Glomerular visceral epithelial cell (primary cell): ENCODE results near the gene MYO3B.
"Not testable (repeated sequence)": the region's sequence is repeated elsewhere in the genome, so short reads cannot be mapped to it uniquely, and the experiment has no call there.

ENCODE experiments used
- DNase-seq: peaks from one replicate; pipeline ENCODE4 v3.0.0-alpha.2; 2016; ENCODE audit errors: extremely low spot score

The MYO3B gene

GRCh38 chr2:170472498-170472897 is 294.6 kb downstream of the MYO3B start:
- DNase-seq: not testable (repeated sequence)

- DNase-seq: no peak
Observed at GRCh38 chr2:170475878-170476277, 297.9 kb downstream of the MYO3B start.

GRCh38 chr2:170477630-170478029 is 299.7 kb downstream of the MYO3B start:
- DNase-seq: no peak

- peak; percentile 7 for DNase-seq
Observed at GRCh38 chr2:170481201-170481600, 303.3 kb downstream of the MYO3B start.

- no peak for DNase-seq
Observed at GRCh38 chr2:170484552-170484951, 306.6 kb downstream of the MYO3B start.

- no peak for DNase-seq
Observed at GRCh38 chr2:170485254-170486026, 307.5 kb downstream of the MYO3B start.

- DNase-seq: no peak
Observed at GRCh38 chr2:170486730-170487129, 308.8 kb downstream of the MYO3B start.

GRCh38 chr2:170488807-170489206 is 310.9 kb downstream of the MYO3B start:
- no peak for DNase-seq

- DNase-seq: no peak
Observed at GRCh38 chr2:170492010-170492409, 314.1 kb downstream of the MYO3B start.

- DNase-seq: peak; percentile 8
Observed at GRCh38 chr2:170493426-170494097, 315.6 kb downstream of the MYO3B start.

GRCh38 chr2:170495896-170496295 is 317.9 kb downstream of the MYO3B start:
- DNase-seq: no peak

GRCh38 chr2:170498619-170499018 is 320.7 kb downstream of the MYO3B start:
- DNase-seq: no peak

GRCh38 chr2:170500104-170500503 is 322.2 kb downstream of the MYO3B start:
- DNase-seq: no peak

- no peak for DNase-seq
Observed at GRCh38 chr2:170500770-170501169, 322.8 kb downstream of the MYO3B start.

- DNase-seq: no peak
Observed at GRCh38 chr2:170501421-170502043, 323.6 kb downstream of the MYO3B start.

GRCh38 chr2:170502361-170503130 is 324.6 kb downstream of the MYO3B start:
- no peak for DNase-seq

GRCh38 chr2:170503563-170503962 is 325.6 kb downstream of the MYO3B start:
- DNase-seq: no peak

- no peak for DNase-seq
Observed at GRCh38 chr2:170503971-170504809, 326.2 kb downstream of the MYO3B start.

GRCh38 chr2:170504810-170505145 is 326.8 kb downstream of the MYO3B start:
- no peak for DNase-seq

- no peak for DNase-seq
Observed at GRCh38 chr2:170505631-170506275, 327.8 kb downstream of the MYO3B start.
